Fibroblast of pulmonary artery (primary cell): ENCODE measurements around the gene EP300.
"Not testable (repeated sequence)": the region's sequence is repeated elsewhere in the genome, so short reads cannot be mapped to it uniquely, and the experiment has no call there.

Experiments
- DNase-seq: peaks from one replicate; pipeline ENCODE4 v3.0.0-alpha.2; 2010; ENCODE audit warnings: low read depth
- H3K4me3 ChIP-seq: replicated peaks from 2 replicates; pipeline ENCODE4 v1.5.1; 2011; ENCODE audit warnings: low read depth, mild to moderate bottlenecking, control low read depth, low read length, moderate library complexity
- CTCF ChIP-seq: IDR thresholded peaks from 2 replicates; pipeline ENCODE4 v1.5.1; 2011; ENCODE audit warnings: mild to moderate bottlenecking, control low read depth, low read length, inconsistent platforms; ENCODE audit errors: missing control alignments

EP300 gene

GRCh38 chr22:41177622-41178424 lies 85.4 kb downstream of the EP300 start:
- no peak for TF ChIP-seq CTCF
- H3K4me3 ChIP-seq, result no peak overlapping the region
- DNase-seq, result no peak

DNA sequence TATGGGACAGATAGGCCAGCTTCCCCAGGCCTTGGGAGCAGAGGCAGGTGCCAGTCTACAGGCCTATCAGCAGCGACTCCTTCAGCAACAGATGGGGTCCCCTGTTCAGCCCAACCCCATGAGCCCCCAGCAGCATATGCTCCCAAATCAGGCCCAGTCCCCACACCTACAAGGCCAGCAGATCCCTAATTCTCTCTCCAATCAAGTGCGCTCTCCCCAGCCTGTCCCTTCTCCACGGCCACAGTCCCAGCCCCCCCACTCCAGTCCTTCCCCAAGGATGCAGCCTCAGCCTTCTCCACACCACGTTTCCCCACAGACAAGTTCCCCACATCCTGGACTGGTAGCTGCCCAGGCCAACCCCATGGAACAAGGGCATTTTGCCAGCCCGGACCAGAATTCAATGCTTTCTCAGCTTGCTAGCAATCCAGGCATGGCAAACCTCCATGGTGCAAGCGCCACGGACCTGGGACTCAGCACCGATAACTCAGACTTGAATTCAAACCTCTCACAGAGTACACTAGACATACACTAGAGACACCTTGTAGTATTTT lies 86.1 kb downstream of the EP300 start:
- DNase-seq, result no peak
- no peak overlapping the region for H3K4me3 ChIP-seq
- TF ChIP-seq CTCF, result no peak

- DNase-seq, result not testable (repeated sequence)
These were observed 88.0 kb downstream of the EP300 start for GRCh38 chr22:41180362-41180761.

DNA sequence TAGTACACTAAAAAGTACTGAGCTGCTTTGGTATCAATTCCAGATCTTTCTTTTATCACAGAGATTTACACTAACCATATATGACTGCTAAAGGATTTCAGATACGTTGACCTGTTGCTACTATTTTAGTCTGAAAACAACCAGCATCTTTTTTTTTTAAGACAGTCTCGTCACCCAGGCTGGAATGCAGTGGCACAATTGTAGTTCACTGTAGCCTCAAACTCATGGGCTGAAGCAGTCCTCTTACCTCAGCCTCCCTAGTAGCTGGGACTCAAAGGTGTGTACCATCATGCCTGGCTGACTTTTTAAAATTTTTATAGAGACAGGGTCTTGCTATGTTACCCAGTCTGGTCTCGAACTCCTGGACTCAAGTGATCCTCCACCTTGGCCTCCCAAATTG lies 88.5 kb downstream of the EP300 start:
- TF ChIP-seq CTCF, result no peak
- no peak overlapping the region for H3K4me3 ChIP-seq
- no peak for DNase-seq

More at GRCh38 chr22:41180362-41180761, 88.0 kb downstream of the EP300 start:
- not testable (repeated sequence) for H3K4me3 ChIP-seq

DNA sequence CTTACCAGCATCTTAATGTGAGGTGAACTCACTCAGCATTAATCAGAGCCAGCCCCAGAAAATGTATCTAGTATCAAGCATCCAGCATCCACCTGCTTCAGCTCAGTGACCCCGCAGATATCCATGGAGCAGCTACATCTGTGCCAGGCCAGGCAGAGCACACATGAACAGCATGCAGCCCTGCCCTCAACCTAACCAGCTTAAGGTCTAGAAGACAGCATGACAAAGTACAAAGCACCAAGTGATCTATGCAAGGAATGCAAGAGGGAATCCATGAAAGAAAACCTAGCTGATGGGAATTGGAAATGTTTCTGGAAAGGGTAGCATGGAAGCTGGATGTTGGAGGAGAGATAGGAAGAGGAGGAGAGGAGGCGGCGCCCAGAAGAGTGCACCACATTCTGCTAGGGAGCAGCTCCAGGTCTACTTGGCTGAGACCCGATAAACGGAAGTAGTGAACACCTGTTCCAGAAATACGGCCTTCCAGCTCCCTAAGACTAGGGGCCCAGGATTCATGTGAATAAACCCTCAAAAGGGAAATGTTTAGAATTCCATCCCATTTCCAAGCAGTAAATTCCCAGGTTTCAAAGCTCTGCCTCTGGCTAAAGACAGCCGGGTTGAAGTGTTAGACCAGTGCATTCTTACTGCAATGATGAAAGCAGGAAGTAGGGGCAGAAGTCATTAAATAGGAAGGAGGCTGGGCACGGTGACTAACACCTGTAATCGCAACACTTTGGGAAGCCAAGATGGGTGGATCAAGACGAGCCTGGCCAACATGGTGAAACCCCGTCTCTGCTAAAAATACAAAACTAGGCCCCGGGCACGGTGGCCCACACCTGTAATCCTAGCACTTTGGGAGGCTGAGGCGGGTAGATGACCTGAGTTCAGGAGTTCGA lies 89.2 kb downstream of the EP300 start:
- no peak for TF ChIP-seq CTCF
- H3K4me3 ChIP-seq, result no peak overlapping the region
- peak; percentile 67 for DNase-seq

- no peak for TF ChIP-seq CTCF
These were observed 92.3 kb downstream of the EP300 start for GRCh38 chr22:41184679-41185078.

DNA sequence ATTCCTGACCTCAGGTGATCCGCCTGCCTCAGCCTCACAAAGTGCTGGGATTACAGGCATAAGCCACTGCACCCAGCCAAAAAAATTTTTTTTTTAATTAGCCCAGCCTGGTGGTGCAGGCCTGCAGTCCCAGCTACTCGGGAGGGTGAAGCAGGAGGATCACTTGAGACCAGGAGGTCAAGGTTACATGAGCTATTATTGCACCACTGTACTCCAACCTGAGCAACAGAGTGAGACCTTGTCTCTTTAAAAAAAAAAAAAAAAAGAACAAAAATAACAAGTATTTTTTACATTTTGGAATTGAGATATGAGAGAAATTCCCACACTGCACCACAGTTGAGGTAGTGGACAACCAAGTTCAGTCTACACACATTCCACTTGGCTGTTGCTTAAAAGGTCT lies 99.1 kb downstream of the EP300 start:
- TF ChIP-seq CTCF, result no peak

More at GRCh38 chr22:41184679-41185078, 92.3 kb downstream of the EP300 start:
- DNase-seq, result no peak
- H3K4me3 ChIP-seq, result no peak overlapping the region

More for the DNA sequence above, 99.1 kb downstream of the EP300 start:
- no peak overlapping the region for H3K4me3 ChIP-seq
- no peak for DNase-seq
